Head of caudate nucleus (tissue), 42 donors: Measurements from ENCODE around the gene ZNF282.
"Not testable (repeated sequence)": the region's sequence is repeated elsewhere in the genome, so short reads cannot be mapped to it uniquely, and the experiment has no call there.

Experiments used
- DNase-seq, 42 donors: peaks; one replicate each; pipeline versions ENCODE4 v3.0.0 to v3.0.0-alpha.2; 2020 to 2021; ENCODE audit warnings: mixed read lengths in 7 of 42
- intact Hi-C: fragments of 100-400 bp; cut with DNase I; formaldehyde crosslinking; loops from one replicate; pipeline ENCODE4 v1.15.0; 2022

The ZNF282 gene

GRCh38 chr7:149218469-149219420 lies 23.4 kb downstream of the ZNF282 start:
- intact Hi-C loops: no loop called here
- peak in 2 of 42 donors; percentile 21 to 28 for DNase-seq

- DNase-seq: no peak
- intact Hi-C loops: no loop called here
These were observed 25.2 kb downstream of the ZNF282 start for GRCh38 chr7:149220534-149220933.

GRCh38 chr7:149223176-149223575 lies 27.8 kb downstream of the ZNF282 start:
- no peak for DNase-seq
- intact Hi-C loops: no loop called here

GRCh38 chr7:149223761-149224160 lies 28.4 kb downstream of the ZNF282 start:
- no peak for DNase-seq
- intact Hi-C loops: no loop called here

GRCh38 chr7:149224352-149224751 lies 29.0 kb downstream of the ZNF282 start:
- DNase-seq: no peak
- intact Hi-C loops: no loop called here

GRCh38 chr7:149225106-149225505 lies 29.8 kb downstream of the ZNF282 start:
- no peak for DNase-seq
- intact Hi-C loops: no loop called here

- DNase-seq: no peak
- intact Hi-C loops: no loop called here
These were observed 30.3 kb downstream of the ZNF282 start for GRCh38 chr7:149225656-149226055.

- DNase-seq, intact Hi-C loops: not testable (repeated sequence)
These were observed 31.0 kb downstream of the ZNF282 start for GRCh38 chr7:149226366-149226765.

- DNase-seq: no peak
- intact Hi-C loops: no loop called here
These were observed 31.6 kb downstream of the ZNF282 start for GRCh38 chr7:149226840-149227494.

GRCh38 chr7:149228831-149229471 lies 33.6 kb downstream of the ZNF282 start:
- intact Hi-C loops: no loop called here

GRCh38 chr7:149229526-149229925 lies 34.2 kb downstream of the ZNF282 start:
- intact Hi-C loops: no loop called here
- no peak for DNase-seq

More at GRCh38 chr7:149228831-149229471, 33.6 kb downstream of the ZNF282 start:
- DNase-seq: no peak

- intact Hi-C loops: no loop called here
- DNase-seq: no peak
These were observed 37.0 kb downstream of the ZNF282 start for GRCh38 chr7:149232362-149232761.

GRCh38 chr7:149233655-149234204 lies 38.4 kb downstream of the ZNF282 start:
- intact Hi-C loops, DNase-seq: not testable (repeated sequence)

- DNase-seq: no peak
- intact Hi-C loops: loop anchor here (5.0 kb wide), 1 partner anchor 40 kb away; the partner anchor contains the start of gene ZNF282
These were observed 42.2 kb downstream of the ZNF282 start for GRCh38 chr7:149237502-149237901.

- intact Hi-C loops: loop anchor here (5.0 kb wide), 1 partner anchor 41 kb away; the partner anchor contains the start of gene ZNF282
- no peak for DNase-seq
These were observed 42.7 kb downstream of the ZNF282 start for GRCh38 chr7:149238051-149238450.

GRCh38 chr7:149239345-149240143 lies 44.2 kb downstream of the ZNF282 start, which contains the start of gene ZNF212:
Gene ZNF212 (plus strand): TSS chr7:149239651. CDS start chr7:149239779, 128 bp downstream.
- intact Hi-C loops: loop anchor here (5.0 kb wide), 1 partner anchor 42 kb away; the partner anchor contains the start of gene ZNF282
- peak; percentile 80 to 97 (median 93) for DNase-seq

GRCh38 chr7:149240637-149241036 lies 45.3 kb downstream of the ZNF282 start:
- intact Hi-C loops: no loop called here
- DNase-seq: no peak

GRCh38 chr7:149241696-149242095 lies 46.4 kb downstream of the ZNF282 start:
- intact Hi-C loops: no loop called here

More at GRCh38 chr7:149241696-149242095, 46.4 kb downstream of the ZNF282 start:
- peak in 1 of 42 donors; percentile 12 for DNase-seq
